B cell (primary cell): Measurements from ENCODE around the gene CDK19. TPM values are rescaled to one million over a fixed set of nuclear protein-coding genes. Genes with fewer than 3 reads are reported as not detected.

Experiments used
- ATAC-seq: fragments of 200-7000 bp; cut with Tn5 transposase; one replicate; pipeline ENCODE4 v1.10.0; 2021; ENCODE audit warnings: low read depth, mild to moderate bottlenecking, moderate number of reproducible peaks, moderate library complexity
- CTCF ChIA-PET: fragments of 350-600 bp; sonication (Branson Sonifier 250); formaldehyde crosslinking; loops from one replicate; lab custom pipeline; 2021; ENCODE audit warnings: antibody characterized with exemption, inconsistent platforms; lab: Charles Lee
- POLR2A ChIA-PET: fragments of 350-600 bp; sonication (Branson Sonifier 250); formaldehyde crosslinking; loops from one replicate; lab custom pipeline; 2021; ENCODE audit warnings: antibody characterized with exemption; lab: Charles Lee
- DNase-seq: peaks from one replicate; pipeline ENCODE4 v3.0.0; 2013
- H2AFZ ChIP-seq: 2 replicates; pipeline ENCODE4 v1.6.1; 2012; ENCODE audit warnings: mild to moderate bottlenecking, low read depth, low read length; ENCODE audit not compliant: insufficient read depth, poor library complexity, severe bottlenecking
- H3K27ac ChIP-seq, 2 donors: 1 replicate in 1 of 2; 2 replicates in 1 of 2; pipeline ENCODE4 v1.5.1; 2012 to 2013; ENCODE audit warnings: low read length in 2 of 2, mild to moderate bottlenecking in 2 of 2, moderate library complexity in 1 of 2
- H3K27me3 ChIP-seq, 4 experiments: fragments of 200-600 bp in 1 of 4; sonication (generic) in 1 of 4; replicated peaks in 1 of 4; 1 replicate in 2 of 4; 2 replicates in 2 of 4; pipeline versions ENCODE4 v1.6.1 to v1.7.0; 2013 to 2016; ENCODE audit warnings: low read length in 3 of 4, mild to moderate bottlenecking in 2 of 4, mixed read lengths in 1 of 4, moderate library complexity in 1 of 4; ENCODE audit not compliant: insufficient read depth in 4 of 4, control insufficient read depth in 3 of 4; ENCODE audit errors: control extremely low read depth in 1 of 4
- H3K36me3 ChIP-seq, 2 experiments: replicated peaks in 1 of 2; 1 replicate in 1 of 2; 2 replicates in 1 of 2; pipeline versions ENCODE4 v1.6.1 to v1.7.1; 2013; ENCODE audit warnings: low read length in 1 of 2; ENCODE audit not compliant: insufficient read depth in 2 of 2, control insufficient read depth in 1 of 2; ENCODE audit errors: control extremely low read depth in 1 of 2, extremely low read depth in 1 of 2
- H3K4me1 ChIP-seq, 2 donors: fragments of 200-600 bp in 1 of 2; sonication (generic) in 1 of 2; 1 replicate in 1 of 2; 2 replicates in 1 of 2; pipeline versions ENCODE4 v1.5.1 to v1.6.1; 2013 to 2017; ENCODE audit warnings: low read length in 2 of 2; ENCODE audit not compliant: control insufficient read depth in 2 of 2, insufficient read depth in 2 of 2
- H3K4me2 ChIP-seq: replicated peaks from 2 replicates; pipeline ENCODE3; 2012; ENCODE audit warnings: mild to moderate bottlenecking, low read depth, low read length; ENCODE audit not compliant: poor library complexity, severe bottlenecking
- H3K4me3 ChIP-seq, 5 experiments: fragments of 200-600 bp in 1 of 5; sonication (generic) in 1 of 5; 1 replicate in 3 of 5; 2 replicates in 2 of 5; pipeline versions ENCODE4 v1.5.1 to v1.7.0; 2011 to 2016; ENCODE audit warnings: low read length in 4 of 5, mild to moderate bottlenecking in 4 of 5, low read depth in 2 of 5, control low read depth in 1 of 5, moderate library complexity in 1 of 5; ENCODE audit not compliant: insufficient read depth in 1 of 5; ENCODE audit errors: control extremely low read depth in 1 of 5, extremely low read depth in 1 of 5
- H3K79me2 ChIP-seq: fragments of 200-600 bp; sonication (generic); one replicate; pipeline ENCODE4 v1.6.0; 2016; ENCODE audit warnings: low read length; ENCODE audit not compliant: control insufficient read depth, insufficient read depth
- H3K9ac ChIP-seq: fragments of 200-600 bp; sonication (generic); 2 replicates; pipeline ENCODE4 v1.6.1; 2017; ENCODE audit warnings: mild to moderate bottlenecking, low read length, moderate library complexity
- H3K9me3 ChIP-seq, 3 donors: one replicate each; pipeline versions ENCODE4 v1.6.1 to v1.7.1; 2013; ENCODE audit warnings: low read length in 2 of 3; ENCODE audit not compliant: control insufficient read depth in 2 of 3, insufficient read depth in 1 of 3; ENCODE audit errors: control extremely low read depth in 1 of 3
- H4K20me1 ChIP-seq: 2 replicates; pipeline ENCODE4 v1.6.0; 2012; ENCODE audit warnings: mild to moderate bottlenecking, low read length; ENCODE audit not compliant: insufficient read depth, control insufficient read depth, poor library complexity, severe bottlenecking
- H3K27ac Mint-ChIP-seq: one replicate; pipeline ENCODE4 v1.8.0; 2021; ENCODE audit warnings: mixed read lengths
- H3K27me3 Mint-ChIP-seq: one replicate; pipeline ENCODE4 v1.8.0; 2021; ENCODE audit warnings: mixed read lengths
- H3K4me1 Mint-ChIP-seq: one replicate; pipeline ENCODE4 v1.8.0; 2021; ENCODE audit warnings: mixed read lengths
- H3K4me3 Mint-ChIP-seq: one replicate; pipeline ENCODE4 v1.8.0; 2021; ENCODE audit warnings: mixed read lengths
- H3K9me3 Mint-ChIP-seq: one replicate; pipeline ENCODE4 v1.8.0; 2022; ENCODE audit warnings: mixed read lengths; ENCODE audit not compliant: insufficient read depth
- CTCF ChIP-seq: fragments of 200-600 bp; IDR thresholded peaks from one replicate; pipeline ENCODE4 v1.8.0; 2022; ENCODE audit warnings: antibody characterized with exemption, mild to moderate bottlenecking
- EZH2 ChIP-seq: IDR thresholded peaks from 2 replicates; pipeline ENCODE4 v1.6.1; 2012; ENCODE audit warnings: borderline replicate concordance, low read depth, mild to moderate bottlenecking, moderate library complexity, low read length; ENCODE audit not compliant: insufficient read depth, poor library complexity, severe bottlenecking
- WGBS: methylation state at CpG from one replicate; pipeline ENCODE4 v1.1.5; 2013; ENCODE audit warnings: missing lambda C conversion rate; ENCODE audit not compliant: insufficient coverage; 5-methylcytosine and 5-hydroxymethylcytosine counted together
- intact Hi-C: fragments of 100-400 bp; cut with micrococcal nuclease; formaldehyde crosslinking; loops from one replicate; pipeline ENCODE4 v1.10.0; 2022
- polyA plus RNA-seq: library from polyadenylated mRNA; depleted of rRNA; stranded (reverse); fragments of >200 nt; gene quantifications from 2 replicates; pipeline ENCODE4 v1.2.3, GENCODE V29; 2012
- total RNA-seq, 2 donors: library from RNA; stranded (reverse); fragments of 120-200 nt in 1 of 2; gene quantifications; 1 replicate in 1 of 2; 2 replicates in 1 of 2; pipeline versions ENCODE4 v1.2.3 to v1.2.4, GENCODE V29; 2013 to 2022

Gene CDK19
- total and polyA plus RNA-seq, 2 donors (not counting 1 experiment from before 2014, with no cell fraction given), result 8.7 to 44.8 TPM

DNA sequence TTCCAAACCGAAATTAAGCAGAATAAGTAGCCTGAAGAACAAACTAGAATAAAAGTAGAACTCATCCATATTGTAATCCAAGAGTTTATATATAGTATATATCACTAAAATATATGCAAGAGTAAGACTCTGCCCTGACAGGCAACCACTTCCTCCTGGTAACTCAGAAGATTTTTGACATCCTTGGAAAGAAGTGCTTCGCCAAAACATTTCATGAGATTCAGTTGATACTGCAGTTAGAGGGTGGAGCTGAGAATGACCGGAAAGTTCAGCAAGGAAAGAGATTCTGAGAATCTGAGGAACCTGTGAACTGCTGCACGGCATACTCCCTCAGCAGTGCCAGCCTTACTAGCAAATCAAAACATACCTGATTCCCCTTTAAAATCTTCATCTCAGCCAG is 79.6 kb downstream of the CDK19 start:
- Histone ChIP-seq H3K4me2 (no peak overlapping the region), H3K27me3 (no peaks in the 10 kb centered on the region), H3K9me3 (peaks cover 0 to 5% (median 2%) of the 10 kb centered on the region in 3 donors), H2AFZ (no peak overlapping the region), H3K36me3 (peaks cover 2 to 3% of the 10 kb centered on the region in 2 experiments), H3K79me2 (peaks cover 6% of the 10 kb centered on the region), H3K9ac (no peak overlapping the region), H3K27ac (no peak overlapping the region), H3K4me1 (no peaks in the 10 kb centered on the region), H3K4me3 (no peak overlapping the region), H4K20me1 (peaks cover 5% of the 10 kb centered on the region)
- intact Hi-C loops, result no loop called here
- ChIA-PET POLR2A (no interaction called here), CTCF (no interaction called here)
- TF ChIP-seq EZH2, result no peak
- Mint-ChIP-seq H3K4me1 (peaks cover 5% of the 10 kb centered on the region), H3K4me3 (no peak overlapping the region), H3K27ac (no peak overlapping the region), H3K27me3 (no peaks in the 10 kb centered on the region), H3K9me3 (peaks cover 2% of the 10 kb centered on the region)
- ATAC-seq (no peak), DNase-seq (no peak)
- WGBS, result 94% methylated on average over 3 of the region's 4 CpGs

DNA sequence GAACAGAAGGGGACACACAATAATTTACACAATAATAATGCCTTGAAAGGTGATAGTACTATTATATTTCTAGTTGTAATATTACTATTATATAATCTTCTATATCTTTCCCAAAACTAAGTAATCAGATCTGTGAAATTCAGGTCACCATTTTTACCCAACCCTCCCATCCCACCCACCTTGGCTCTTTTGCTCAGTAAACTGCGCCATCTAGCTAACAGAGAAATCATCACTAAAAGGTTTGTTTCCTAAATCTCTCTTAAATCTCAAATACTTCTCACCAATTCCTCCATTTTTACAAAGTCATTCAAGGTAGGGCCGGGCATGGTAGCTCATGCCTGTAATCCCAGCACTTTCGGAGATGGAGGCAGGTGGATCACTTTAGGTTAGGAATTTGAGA is 83.4 kb downstream of the CDK19 start:
- Mint-ChIP-seq H3K9me3 (no peaks in the 10 kb centered on the region), H3K4me3 (no peak overlapping the region), H3K27ac (no peak overlapping the region), H3K27me3 (no peaks in the 10 kb centered on the region), H3K4me1 (peaks cover 1% of the 10 kb centered on the region)
- ChIA-PET CTCF (no interaction called here), POLR2A (no interaction called here)
- intact Hi-C loops, result no loop called here
- Histone ChIP-seq H3K4me2 (no peak overlapping the region), H3K9ac (no peak overlapping the region), H3K9me3 (no peaks in the 10 kb centered on the region), H3K4me3 (no peak overlapping the region), H4K20me1 (peaks cover 1% of the 10 kb centered on the region), H3K36me3 (peaks cover 2 to 3% of the 10 kb centered on the region in 2 experiments), H3K79me2 (peaks cover 4% of the 10 kb centered on the region), H2AFZ (no peak overlapping the region), H3K27ac (no peak overlapping the region), H3K4me1 (peaks cover 0 to 3% of the 10 kb centered on the region in 2 donors), H3K27me3 (no peaks in the 10 kb centered on the region)
- TF ChIP-seq CTCF (no peak), EZH2 (no peak)
- DNase-seq (no peak), ATAC-seq (no peak)
- WGBS, result 100% methylated on average over 1 of the region's 3 CpGs
